ENCODE data around the gene PRPF18. TPM values are rescaled to one million over a fixed set of nuclear protein-coding genes. Genes with fewer than 3 reads are reported as not detected.

The PRPF18 gene
- polyA plus RNA-seq, 2 of the 4 experiments (the other 2 are of a cell fraction): 22.3 to 39.6 TPM

DNA sequence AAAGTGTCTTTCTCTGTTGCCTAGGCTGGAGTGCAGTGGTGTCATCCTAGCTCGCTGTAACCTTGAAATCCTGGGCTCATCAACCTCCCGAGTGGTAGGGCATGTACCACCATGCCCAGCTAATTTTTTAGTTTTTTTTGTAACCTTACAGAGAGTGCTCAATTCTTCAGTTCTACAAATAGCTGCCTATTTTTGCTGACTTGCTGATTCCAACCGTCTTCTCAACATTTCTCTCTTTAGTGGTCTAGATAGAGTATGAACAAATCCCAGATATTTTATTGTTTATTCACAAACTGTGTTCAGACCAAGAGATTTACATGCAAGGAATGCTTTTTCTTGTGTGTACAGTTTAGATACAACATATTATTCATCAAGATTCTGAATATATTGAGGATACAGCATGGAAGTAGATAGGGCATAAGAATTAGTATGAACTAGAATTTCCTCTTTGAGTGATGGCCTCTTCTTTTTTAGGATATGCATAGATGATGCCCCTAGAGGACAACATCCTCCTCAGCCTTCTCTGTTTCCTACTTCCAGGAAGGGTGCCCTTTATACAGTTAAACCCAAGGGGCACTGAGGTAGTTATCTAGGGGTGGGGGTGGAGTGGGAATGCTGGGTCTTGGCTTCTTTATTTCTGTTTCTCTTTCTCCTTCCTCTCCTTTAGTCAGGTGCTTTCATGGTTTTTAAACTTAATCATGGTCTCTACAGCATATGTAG, 26.0 kb downstream of the PRPF18 start:
- CTCF ChIA-PET: interaction anchor here (0.7 to 5.4 kb wide), 15 partner anchors 8 to 426 kb away, joined by 3 to 32 read pairs (median 3); no protein-coding TSS in a partner anchor
- no peak overlapping the region for H3K4me3 ChIP-seq
- no peaks in the 10 kb centered on the region for H3K9me3 ChIP-seq
- POLR2A ChIA-PET: no interaction called here
- TF ChIP-seq CTCF (IDR thresholded peaks at IDR 0.05) (no peak), MAFK (IDR thresholded peaks at IDR 0.05; ENCODE audit: partially characterized antibody) (peak; percentile 87)
- H3K4me1 ChIP-seq: no peaks in the 10 kb centered on the region
- 94% methylated on average over 3 of the region's 3 CpGs for WGBS (ENCODE audit: missing lambda C conversion rate)
- DNase-seq (ENCODE audit: low read depth in 1 of 2, low spot score in 1 of 2): no peak
- ATAC-seq: peak; percentile 55 to 76; a peak in 4 of 6 replicates
- H3K4me2 ChIP-seq: no peak overlapping the region
- H3K27ac ChIP-seq: no peak overlapping the region
- FAIRE-seq: no peak

DNA sequence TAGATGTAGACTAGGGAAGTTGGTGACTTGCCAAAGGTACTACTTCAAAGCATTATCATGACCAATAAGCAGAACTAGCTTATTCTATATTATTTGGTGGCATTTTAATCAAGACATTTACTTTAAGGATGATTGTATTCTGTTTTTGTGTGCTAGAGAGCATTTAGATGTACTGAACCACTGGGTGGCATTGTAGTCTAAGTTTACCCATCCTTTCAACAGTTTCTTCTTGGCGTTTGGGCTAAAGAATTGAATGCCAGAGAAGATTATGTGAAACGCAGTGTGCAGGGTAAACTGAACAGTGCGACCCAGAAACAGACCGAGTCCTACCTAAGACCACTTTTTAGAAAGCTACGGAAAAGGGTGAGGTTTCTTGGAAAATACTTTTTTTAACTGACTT, 26.8 kb downstream of the PRPF18 start:
- CTCF ChIA-PET: interaction anchor here (0.6 to 5.4 kb wide), 22 partner anchors 8 to 857 kb away, joined by 3 to 32 read pairs (median 3); no protein-coding TSS in a partner anchor
- FAIRE-seq (no peak), ATAC-seq (peak; percentile 44 to 74; a peak in 2 of 6 replicates), DNase-seq (ENCODE audit: low read depth in 1 of 2, low spot score in 1 of 2) (peak; percentile 13 to 30)
- Histone ChIP-seq H3K4me3 (no peak overlapping the region), H3K4me2 (no peak overlapping the region), H3K9me3 (no peaks in the 10 kb centered on the region), H3K27ac (no peak overlapping the region), H3K4me1 (no peaks in the 10 kb centered on the region)
- POLR2A ChIA-PET: no interaction called here
- peak; percentile 56 for TF ChIP-seq CTCF (IDR thresholded peaks at IDR 0.05)
- TF ChIP-seq RAD21 (conservative IDR thresholded peaks at IDR 0.05 in 1 of 2, IDR thresholded peaks at IDR 0.05 in 1 of 2): peak; percentile 58 to 59
- TF ChIP-seq CHD2 (IDR thresholded peaks at IDR 0.05; ENCODE audit: low read length, partially characterized antibody): no peak
- TF ChIP-seq SMC3 (IDR thresholded peaks at IDR 0.05): peak; percentile 30; the same call in 1 of the 3 replicates
- 75% methylated on average over 5 of the region's 5 CpGs for WGBS (ENCODE audit: missing lambda C conversion rate)

GRCh38 chr10:13614530-13615332, 28.0 kb downstream of the PRPF18 start:
- POLR2A ChIA-PET: no interaction called here
- no peak overlapping the region for H3K4me2 ChIP-seq
- peak in 1 of 2 experiments; percentile 20 for DNase-seq (ENCODE audit: low read depth in 1 of 2, low spot score in 1 of 2)
- CTCF ChIA-PET: interaction anchor here (0.8 to 5.4 kb wide), 5 partner anchors 9 to 162 kb away, joined by 3 to 32 read pairs (median 5); no protein-coding TSS in a partner anchor
- peak in 1 of 2 experiments; percentile 47; a peak in 2 of 6 replicates for ATAC-seq
- no peaks in the 10 kb centered on the region for H3K4me1 ChIP-seq
- TF ChIP-seq PHF8 (IDR thresholded peaks at IDR 0.05; ENCODE audit: borderline replicate concordance, low read depth): no peak
- TF ChIP-seq, protein P1, sequence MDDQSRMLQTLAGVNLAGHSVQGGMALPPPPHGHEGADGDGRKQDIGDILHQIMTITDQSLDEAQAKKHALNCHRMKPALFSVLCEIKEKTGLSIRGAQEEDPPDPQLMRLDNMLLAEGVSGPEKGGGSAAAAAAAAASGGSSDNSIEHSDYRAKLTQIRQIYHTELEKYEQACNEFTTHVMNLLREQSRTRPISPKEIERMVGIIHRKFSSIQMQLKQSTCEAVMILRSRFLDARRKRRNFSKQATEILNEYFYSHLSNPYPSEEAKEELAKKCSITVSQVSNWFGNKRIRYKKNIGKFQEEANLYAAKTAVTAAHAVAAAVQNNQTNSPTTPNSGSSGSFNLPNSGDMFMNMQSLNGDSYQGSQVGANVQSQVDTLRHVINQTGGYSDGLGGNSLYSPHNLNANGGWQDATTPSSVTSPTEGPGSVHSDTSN (IDR thresholded peaks at IDR 0.05): no peak
- WGBS (ENCODE audit: missing lambda C conversion rate): 87% methylated on average over 8 of the region's 8 CpGs
- H3K27ac ChIP-seq: no peak overlapping the region
- H3K9me3 ChIP-seq: no peaks in the 10 kb centered on the region
- FAIRE-seq: no peak
- no peak overlapping the region for H3K4me3 ChIP-seq

DNA sequence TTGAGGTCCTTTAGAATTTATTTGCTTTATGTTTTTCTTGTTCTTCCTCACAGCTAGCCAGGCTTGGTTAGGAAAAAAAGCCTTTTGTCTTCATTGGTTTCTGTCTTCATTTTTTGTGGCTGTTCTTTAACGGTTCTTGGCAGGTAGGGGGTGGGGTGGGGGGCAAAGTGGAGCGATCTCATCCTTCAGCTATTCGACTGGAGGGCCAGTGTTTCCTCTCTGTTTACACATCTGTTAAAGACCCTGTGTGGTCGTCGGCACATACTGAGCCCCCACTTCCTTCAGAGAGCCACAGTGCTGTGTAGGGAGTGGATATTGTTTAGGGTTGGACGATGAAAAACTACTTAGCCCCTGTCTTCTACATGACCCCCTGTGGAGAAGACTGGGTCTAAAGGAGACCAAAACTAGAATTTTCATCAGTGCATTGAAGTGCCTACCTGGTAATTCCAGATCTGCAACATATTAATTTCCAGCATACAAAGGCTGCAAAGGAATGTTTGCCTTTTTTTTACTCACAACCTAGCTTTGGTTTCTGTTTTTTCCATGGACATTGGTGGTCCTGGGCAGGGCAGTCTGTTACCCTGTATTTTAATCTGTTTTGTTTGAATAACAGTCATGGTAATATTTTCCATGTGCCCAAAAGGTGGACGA, 29.0 kb downstream of the PRPF18 start:
- DNase-seq (ENCODE audit: low read depth in 1 of 2, low spot score in 1 of 2) (no peak), ATAC-seq (no peak), FAIRE-seq (no peak)
- Histone ChIP-seq H3K9me3 (no peaks in the 10 kb centered on the region), H3K4me2 (no peak overlapping the region), H3K4me3 (no peak overlapping the region), H3K4me1 (no peaks in the 10 kb centered on the region), H3K27ac (no peak overlapping the region)
- ChIA-PET POLR2A (no interaction called here), CTCF (interaction anchor here (0.7 to 5.4 kb wide), 5 partner anchors 9 to 1370 kb away, joined by 3 to 32 read pairs (median 4); no protein-coding TSS in a partner anchor)
- TF ChIP-seq RCOR1 (IDR thresholded peaks at IDR 0.05; ENCODE audit: low read depth, low read length): no peak
- no peak for TF ChIP-seq ZNF302 (CRISPR knock-in tag; IDR thresholded peaks at IDR 0.05)
- TF ChIP-seq NR3C1 (IDR thresholded peaks at IDR 0.05): no peak
- no peak for TF ChIP-seq CEBPB (IDR thresholded peaks at IDR 0.05)
- TF ChIP-seq MAFK (IDR thresholded peaks at IDR 0.05; ENCODE audit: partially characterized antibody): no peak
- 69% methylated on average over 7 of the region's 7 CpGs for WGBS (ENCODE audit: missing lambda C conversion rate)

All from A549 (cell line).